K562 (cell line): ENCODE measurements around the gene DHRS13. TPM values are rescaled to one million over a fixed set of nuclear protein-coding genes. Genes with fewer than 3 reads are reported as not detected.
A peak's percentile ranks its signal among the peaks of the same experiment; 100 is the strongest.

Experiments
- ATAC-seq: fragments of 200-7000 bp; cut with Tn5 transposase; 3 replicates; pipeline ENCODE4 v1.9.1; 2020; ENCODE audit warnings: moderate library complexity
- BruUV-seq: library from RNA; stranded (reverse); fragments of 400-500 nt; replicated peaks from 2 replicates; lab custom pipeline; 2021; lab: Mats Ljungman, UMichigan
- CTCF ChIA-PET: fragments of 300-600 bp; formaldehyde crosslinking; extraction: SDS; loops from one replicate; lab custom pipeline; 2021; ENCODE audit warnings: low intra/inter-chr PET ratio; lab: Yijun Ruan, JAX
- POLR2A ChIA-PET: fragments of 300-600, 350-650 bp; sonication (Branson Sonifier 250); formaldehyde crosslinking; extraction: SDS; loops from one replicate; lab custom pipeline; 2021; ENCODE audit warnings: antibody characterized with exemption, inconsistent platforms; lab: Yijun Ruan, JAX
- DNase-seq, 4 experiments: peaks; one replicate each; pipeline versions ENCODE4 v3.0.0 to v3.0.0-alpha.2; 2011 to 2018; ENCODE audit warnings: low spot score in 3 of 4, mixed read lengths in 3 of 4; ENCODE audit errors: extremely low read depth in 1 of 4
- FAIRE-seq: peaks from 2 replicates; lab custom pipeline; 2011; peaks lifted over from hg19 to GRCh38; lab: Jason Lieb, UNC
- H2AFZ ChIP-seq: 2 replicates; pipeline ENCODE4 v1.6.0; 2011; ENCODE audit warnings: low read depth, low read length, control low read depth, inconsistent platforms
- H3K27ac ChIP-seq: fragments of 200-600 bp; 3 replicates; pipeline ENCODE4 v1.8.0; 2011; ENCODE audit warnings: low read depth, mild to moderate bottlenecking, control low read depth, inconsistent platforms, low read length, moderate library complexity, mixed read lengths; ENCODE audit errors: extremely low read depth
- H3K27me3 ChIP-seq, 2 experiments: fragments of 300-600 bp in 1 of 2; 2 replicates in 1 of 2; 3 replicates in 1 of 2; pipeline versions ENCODE4 v1.6.0 to v1.8.0; 2011; ENCODE audit warnings: inconsistent platforms in 2 of 2, low read length in 2 of 2, mild to moderate bottlenecking in 1 of 2, mixed read lengths in 1 of 2, moderate library complexity in 1 of 2; ENCODE audit not compliant: control insufficient read depth in 2 of 2, insufficient read depth in 2 of 2
- H3K36me3 ChIP-seq: fragments of 300-600 bp; 3 replicates; pipeline ENCODE4 v1.8.0; 2011; ENCODE audit warnings: mild to moderate bottlenecking, low read length, inconsistent platforms; ENCODE audit not compliant: control insufficient read depth, insufficient read depth
- H3K4me1 ChIP-seq, 2 experiments: fragments of 200-600 bp in 1 of 2; replicated peaks in 1 of 2; 2 replicates in 1 of 2; 3 replicates in 1 of 2; pipeline versions ENCODE4 v1.5.1 to v1.8.0; 2011; ENCODE audit warnings: inconsistent platforms in 2 of 2, low read length in 2 of 2, mild to moderate bottlenecking in 1 of 2, mixed read lengths in 1 of 2, moderate library complexity in 1 of 2; ENCODE audit not compliant: control insufficient read depth in 2 of 2, insufficient read depth in 2 of 2
- H3K4me2 ChIP-seq: 2 replicates; pipeline ENCODE4 v1.6.1; 2011; ENCODE audit warnings: low read length, control low read depth, inconsistent platforms, mixed read lengths; ENCODE audit not compliant: insufficient read depth
- H3K4me3 ChIP-seq: fragments of 200-600 bp; sonication (generic), shearing (Covaris generic); 2 replicates; pipeline ENCODE4 v1.5.1; 2016; ENCODE audit warnings: control low read depth, inconsistent platforms
- H3K79me2 ChIP-seq: fragments of 200-600 bp; 3 replicates; pipeline ENCODE4 v1.8.0; 2011; ENCODE audit warnings: low read length, inconsistent platforms; ENCODE audit not compliant: control insufficient read depth, insufficient read depth
- H3K9ac ChIP-seq, 2 experiments: 2 replicates each; pipeline versions ENCODE4 v1.6.0 to v1.6.1; 2011; ENCODE audit warnings: low read depth in 2 of 2, low read length in 2 of 2, control low read depth in 1 of 2, inconsistent platforms in 1 of 2, mild to moderate bottlenecking in 1 of 2, mixed read lengths in 1 of 2; ENCODE audit not compliant: insufficient read depth in 1 of 2
- H3K9me1 ChIP-seq: one replicate; pipeline ENCODE4 v1.6.0; 2011; ENCODE audit warnings: inconsistent platforms, mild to moderate bottlenecking, low read length, moderate library complexity; ENCODE audit not compliant: control insufficient read depth, insufficient read depth
- H3K9me3 ChIP-seq: replicated peaks from 2 replicates; pipeline ENCODE4 v1.5.1; 2011; ENCODE audit warnings: low read depth, low read length, inconsistent platforms; ENCODE audit not compliant: control insufficient read depth, insufficient read depth
- H4K20me1 ChIP-seq: replicated peaks from 2 replicates; pipeline ENCODE4 v1.6.1; 2011; ENCODE audit warnings: low read length, inconsistent platforms, mixed read lengths; ENCODE audit not compliant: control insufficient read depth, insufficient read depth
- MYNN ChIP-seq, 2 experiments: sonication (generic); formaldehyde crosslinking in 1 of 2; IDR thresholded peaks; 2 replicates each; pipeline versions ENCODE4 v1.5.0 to v1.6.1; 2016 to 2020; ENCODE audit warnings: antibody characterized with exemption in 1 of 2, missing genetic modification reagents in 1 of 2
- NCOR1 ChIP-seq: fragments of 450-650 bp; IDR thresholded peaks from 2 replicates; pipeline ENCODE4 v1.6.1; 2016; ENCODE audit warnings: mild to moderate bottlenecking, moderate library complexity
- POLR2A ChIP-seq: fragments of 450-650 bp; conservative IDR thresholded peaks from 2 replicates; pipeline ENCODE4 v1.6.1; 2016
- POLR2AphosphoS5 ChIP-seq: IDR thresholded peaks from 2 replicates; pipeline ENCODE4 v1.6.1; 2011; ENCODE audit warnings: mild to moderate bottlenecking, low read depth, low read length, moderate library complexity; ENCODE audit not compliant: control insufficient read depth, insufficient read depth
- ZNF436 ChIP-seq: fragments of 250-450, 450-650 bp; sonication (Bioruptor Pico); formaldehyde crosslinking; IDR thresholded peaks from 2 replicates; pipeline ENCODE4 v1.7.0; 2020; ENCODE audit warnings: mild to moderate bottlenecking
- ZNF77 ChIP-seq: fragments of 250-450 bp; sonication (Bioruptor Pico); IDR thresholded peaks from 2 replicates; pipeline ENCODE4 v1.5.0; 2020
- WGBS: fragments of 100-300 bp; shearing (Covaris generic); methylation state at CpG from one replicate; pipeline ENCODE4 v1.1.6; 2016; ENCODE audit warnings: low coverage, mixed read lengths; ENCODE audit not compliant: insufficient coverage; ENCODE audit errors: missing lambda C conversion rate; 5-methylcytosine and 5-hydroxymethylcytosine counted together
- in situ Hi-C: fragments of 300-500 bp; cut with MboI; formaldehyde crosslinking; loops from 4 replicates; pipeline ENCODE4 v1.15.0; 2018; ENCODE audit warnings: inconsistent platforms, mixed read lengths
- intact Hi-C: fragments of 100-400 bp; cut with micrococcal nuclease; formaldehyde crosslinking; loops from 2 replicates; pipeline ENCODE4 v1.14.2; 2022
- polyA plus RNA-seq, 8 experiments: library from polyadenylated mRNA; depleted of rRNA in 4 of 8; stranded (reverse) in 5 of 8; unstranded in 3 of 8; fragments of >200 nt; fragmentation: Nextera tagmentation in 2 of 8; fragmentation: Illumina TruSeq in 1 of 8; extraction: Ambion mirVana in 2 of 8; extraction: Trizol in 1 of 8; gene quantifications; 2 replicates each; pipeline versions ENCODE4 v1.2.1 to v1.2.3, GENCODE V29; 2011 to 2014; ENCODE audit warnings: inconsistent platforms in 1 of 8, missing spikeins in 1 of 8
- total RNA-seq, 7 experiments: library from RNA; depleted of rRNA in 6 of 7; stranded (reverse); fragments of >200 nt in 6 of 7; fragmentation: Illumina TruSeq in 2 of 7; extraction: Trizol in 2 of 7; gene quantifications; 2 replicates each; pipeline versions ENCODE4 v1.2.1 to v1.2.3, GENCODE V29; 2011 to 2021; ENCODE audit warnings: low replicate concordance in 1 of 7

Gene DHRS13
- total and polyA plus RNA-seq, 9 of the 15 experiments (the other 6 are each of a cell fraction or from before 2014, with no cell fraction given) = 0.32 to 52.3 (median 34.3) TPM; not detected in 1

- intact Hi-C loops = no loop called here
- peaks cover 24 to 34% of the 10 kb centered on the region in 2 experiments for H3K4me1 ChIP-seq
- TF ChIP-seq ZNF436 (CRISPR knock-in tag) = 0 out of 2 replicates have a peak, but pooled peaks have one; percentile 11
- peak; percentile 7; the same call in 1 of the 2 replicates for TF ChIP-seq POLR2A
- peak; percentile 27; the same call in 1 of the 2 replicates for TF ChIP-seq ZNF77 (CRISPR knock-in tag)
- TF ChIP-seq MYNN (IDR thresholded peaks at IDR 0.05) = 0 out of 2 replicates have a peak, but pooled peaks have one; percentile 34
- TF ChIP-seq MYNN (CRISPR knock-in tag; IDR thresholded peaks at IDR 0.05) = no peak
- TF ChIP-seq NCOR1 = peak; percentile 9; the same call in 1 of the 2 replicates
- no peak for TF ChIP-seq POLR2AphosphoS5
- no peaks in the 10 kb centered on the region for H3K27me3 ChIP-seq
- no peaks in the 10 kb centered on the region for H3K9me1 ChIP-seq
- ATAC-seq (no peak), DNase-seq (peak in 1 of 4 experiments; percentile 10), FAIRE-seq (no peak)
- H3K9ac ChIP-seq = no peak overlapping the region; a peak in 1 of 4 replicates
- 68% methylated on average over 3 of the region's 3 CpGs for WGBS
- ChIA-PET CTCF (no interaction called here), POLR2A (interaction anchor here (0.6 to 7.5 kb wide), 7 partner anchors 13 to 133 kb away, joined by 3 to 49 read pairs (median 4); partner anchors contain the start of gene FAM222B)
- H4K20me1 ChIP-seq = no peaks in the 10 kb centered on the region
- no peak overlapping the region for H3K4me3 ChIP-seq
- H3K79me2 ChIP-seq = peaks cover 76% of the 10 kb centered on the region
- in situ Hi-C loops = no loop called here
- H3K9me3 ChIP-seq = peaks cover 3% of the 10 kb centered on the region
- no peak overlapping the region for H2AFZ ChIP-seq
- H3K4me2 ChIP-seq = peak overlapping the region; percentile 54
- no peak overlapping the region; the same call in 2 of the 3 replicates for H3K27ac ChIP-seq
- H3K36me3 ChIP-seq = peaks cover 44% of the 10 kb centered on the region
- TSS peak; percentile 3 for BruUV-seq
These were observed 44.7 kb downstream of the DHRS13 start for GRCh38 chr17:28857905-28858800.
